ENCODE results near the gene ULK1.

The ULK1 gene

GRCh38 chr12:131856366-131857097 lies 37.9 kb upstream of the ULK1 start:
- Mint-ChIP-seq H3K36me3 (no peaks in the 10 kb centered on the region), H3K4me3 (no peak overlapping the region), H3K4me1 (peaks cover 10% of the 10 kb centered on the region), H3K27me3 (peaks cover 38% of the 10 kb centered on the region), H3K9me3 (no peaks in the 10 kb centered on the region), H3K27ac (no peak overlapping the region)
- DNase-seq (ENCODE audit: low spot score in 2 of 2) (no peak), ATAC-seq (ENCODE audit: low read depth) (no peak)

GRCh38 chr12:131857908-131858850 lies 36.2 kb upstream of the ULK1 start:
- no peak for DNase-seq (ENCODE audit: low spot score in 2 of 2)

DNA sequence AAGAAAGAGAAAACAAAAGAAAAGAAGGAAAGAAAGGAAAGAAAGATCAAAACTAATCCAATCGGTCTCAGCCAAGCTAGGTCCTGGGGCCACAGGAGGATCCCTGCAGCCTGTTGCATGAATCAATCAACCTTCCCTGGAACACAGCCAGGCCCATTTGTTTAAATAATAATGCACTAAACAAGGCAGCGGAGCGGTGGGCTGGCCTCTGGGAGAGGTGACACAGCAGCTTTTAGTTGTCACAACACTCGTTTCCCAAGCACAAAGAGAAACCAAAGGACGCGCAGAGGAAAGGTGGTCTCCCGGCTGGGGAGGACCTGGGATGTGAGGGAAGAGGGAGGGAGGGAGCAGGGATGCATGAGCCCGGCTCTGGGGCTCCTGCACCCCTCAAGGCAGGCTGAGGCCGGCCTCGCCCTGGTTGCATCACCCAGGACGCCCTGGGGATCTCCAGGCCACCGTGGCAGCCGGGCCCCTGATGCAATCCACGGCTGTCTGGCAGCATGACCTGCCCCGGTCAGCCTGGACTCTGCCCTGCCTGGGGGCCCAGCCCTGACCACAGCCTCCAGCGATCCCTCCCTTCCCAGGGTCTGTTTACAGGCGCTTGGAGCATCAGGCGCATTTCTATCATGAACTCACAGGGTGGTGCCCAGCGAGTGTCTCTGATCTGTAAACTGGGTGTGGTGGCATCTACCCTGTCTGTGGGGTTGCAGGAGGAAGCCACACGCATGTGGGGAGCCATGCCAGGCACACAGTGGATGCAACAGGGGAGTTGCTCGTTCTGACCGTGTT lies 33.8 kb upstream of the ULK1 start:
- H3K4me3 Mint-ChIP-seq: no peak overlapping the region
- H3K9me3 Mint-ChIP-seq: no peaks in the 10 kb centered on the region
- DNase-seq (ENCODE audit: low spot score in 2 of 2): no peak
- H3K4me1 Mint-ChIP-seq: peaks cover 10% of the 10 kb centered on the region
- no peak overlapping the region for H3K27ac Mint-ChIP-seq
- ATAC-seq (ENCODE audit: low read depth): no peak
- no peaks in the 10 kb centered on the region for H3K36me3 Mint-ChIP-seq
- peaks cover 26% of the 10 kb centered on the region for H3K27me3 Mint-ChIP-seq

More at GRCh38 chr12:131857908-131858850, 36.2 kb upstream of the ULK1 start:
- no peak for ATAC-seq (ENCODE audit: low read depth)
- no peaks in the 10 kb centered on the region for H3K36me3 Mint-ChIP-seq
- H3K4me1 Mint-ChIP-seq: peaks cover 10% of the 10 kb centered on the region
- H3K27me3 Mint-ChIP-seq: peaks cover 30% of the 10 kb centered on the region
- no peak overlapping the region for H3K4me3 Mint-ChIP-seq
- H3K9me3 Mint-ChIP-seq: no peaks in the 10 kb centered on the region
- H3K27ac Mint-ChIP-seq: no peak overlapping the region

- Mint-ChIP-seq H3K4me3 (no peak overlapping the region), H3K36me3 (no peaks in the 10 kb centered on the region), H3K27me3 (peaks cover 21% of the 10 kb centered on the region), H3K4me1 (peaks cover 6% of the 10 kb centered on the region), H3K9me3 (no peaks in the 10 kb centered on the region), H3K27ac (no peak overlapping the region)
- no peak for ATAC-seq (ENCODE audit: low read depth)
- no peak for DNase-seq (ENCODE audit: low spot score in 2 of 2)
These were observed 33.0 kb upstream of the ULK1 start for GRCh38 chr12:131861261-131862083.

- no peak overlapping the region for H3K27ac Mint-ChIP-seq
- no peaks in the 10 kb centered on the region for H3K36me3 Mint-ChIP-seq
- no peak overlapping the region for H3K4me3 Mint-ChIP-seq
- H3K4me1 Mint-ChIP-seq: peaks cover 4% of the 10 kb centered on the region
- H3K9me3 Mint-ChIP-seq: no peaks in the 10 kb centered on the region
- DNase-seq (ENCODE audit: low spot score in 2 of 2) (no peak), ATAC-seq (ENCODE audit: low read depth) (no peak)
- H3K27me3 Mint-ChIP-seq: peaks cover 18% of the 10 kb centered on the region
These were observed 32.4 kb upstream of the ULK1 start for GRCh38 chr12:131862084-131862441.

GRCh38 chr12:131862600-131862993 lies 31.8 kb upstream of the ULK1 start:
- Mint-ChIP-seq H3K4me1 (peaks cover 4% of the 10 kb centered on the region), H3K36me3 (no peaks in the 10 kb centered on the region), H3K9me3 (no peaks in the 10 kb centered on the region), H3K4me3 (no peak overlapping the region), H3K27me3 (peaks cover 15% of the 10 kb centered on the region), H3K27ac (no peak overlapping the region)
- DNase-seq (ENCODE audit: low spot score in 2 of 2) (no peak), ATAC-seq (ENCODE audit: low read depth) (no peak)

- H3K4me3 Mint-ChIP-seq: no peak overlapping the region
- no peaks in the 10 kb centered on the region for H3K36me3 Mint-ChIP-seq
- ATAC-seq (ENCODE audit: low read depth): no peak
- no peaks in the 10 kb centered on the region for H3K9me3 Mint-ChIP-seq
- peaks cover 11% of the 10 kb centered on the region for H3K27me3 Mint-ChIP-seq
- DNase-seq (ENCODE audit: low spot score in 2 of 2): no peak
- H3K4me1 Mint-ChIP-seq: peaks cover 4% of the 10 kb centered on the region
- no peak overlapping the region for H3K27ac Mint-ChIP-seq
These were observed 31.3 kb upstream of the ULK1 start for GRCh38 chr12:131862994-131863710.

DNA sequence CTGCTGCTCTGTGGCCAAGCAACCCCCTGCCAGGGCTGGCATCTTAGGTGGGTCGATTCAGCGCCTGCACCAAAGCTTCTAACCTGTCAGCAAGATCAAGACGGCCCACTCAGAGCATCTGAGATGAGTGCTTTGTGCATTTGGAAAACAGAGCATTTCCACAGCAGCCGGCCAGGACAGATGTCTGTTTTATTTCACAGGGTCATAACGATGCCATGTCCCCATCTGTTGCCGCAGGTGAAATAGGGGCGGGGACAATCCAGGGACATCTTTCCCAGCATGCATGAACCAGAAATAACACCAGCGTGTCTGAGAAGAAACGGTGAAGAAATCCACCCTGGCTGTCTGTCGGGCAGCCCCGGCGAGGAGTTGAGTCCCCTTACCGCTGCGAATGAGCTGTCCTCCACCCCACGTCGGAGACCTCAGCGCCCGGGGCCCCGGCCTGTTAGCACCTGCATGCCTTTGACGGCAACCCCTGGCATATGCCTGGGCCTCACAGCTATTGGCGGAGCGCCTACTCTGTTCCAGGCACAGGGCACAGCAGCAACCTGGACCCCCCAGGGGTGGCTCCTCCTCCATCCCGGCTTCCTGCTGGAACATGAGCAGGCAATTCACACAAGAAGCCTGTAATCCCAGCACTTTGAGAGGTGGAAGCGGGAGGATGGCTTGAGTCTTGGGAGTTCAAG lies 30.6 kb upstream of the ULK1 start:
- ATAC-seq (ENCODE audit: low read depth): no peak
- no peak overlapping the region for H3K4me3 Mint-ChIP-seq
- H3K4me1 Mint-ChIP-seq: peaks cover 4% of the 10 kb centered on the region
- H3K9me3 Mint-ChIP-seq: no peaks in the 10 kb centered on the region
- H3K27ac Mint-ChIP-seq: no peak overlapping the region
- peaks cover 5% of the 10 kb centered on the region for H3K27me3 Mint-ChIP-seq
- H3K36me3 Mint-ChIP-seq: no peaks in the 10 kb centered on the region
- no peak for DNase-seq (ENCODE audit: low spot score in 2 of 2)

DNA sequence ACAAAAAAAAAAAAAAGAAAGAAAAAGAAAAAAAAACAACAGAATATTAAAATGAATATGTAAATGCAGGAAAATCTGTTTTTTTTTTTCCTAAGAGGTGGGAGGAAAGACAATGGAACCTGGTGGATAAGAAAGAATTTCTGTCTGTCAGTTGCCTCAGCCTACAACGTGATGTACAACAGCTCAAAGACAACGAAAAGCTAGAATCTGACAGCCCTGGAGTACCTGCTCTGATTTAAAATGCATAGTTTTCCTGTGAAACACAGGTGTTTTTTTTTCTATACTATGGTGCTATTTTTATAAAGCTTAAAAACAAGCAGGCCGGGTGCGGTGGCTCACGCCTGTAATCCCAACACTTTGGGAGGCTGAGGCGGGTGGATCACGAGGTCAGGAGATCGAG lies 30.0 kb upstream of the ULK1 start:
- DNase-seq (ENCODE audit: low spot score in 2 of 2): no peak
- peaks cover 4% of the 10 kb centered on the region for H3K4me1 Mint-ChIP-seq
- H3K9me3 Mint-ChIP-seq: no peaks in the 10 kb centered on the region
- H3K36me3 Mint-ChIP-seq: no peaks in the 10 kb centered on the region
- no peak overlapping the region for H3K27ac Mint-ChIP-seq
- H3K4me3 Mint-ChIP-seq: no peak overlapping the region
- peaks cover 5% of the 10 kb centered on the region for H3K27me3 Mint-ChIP-seq
- ATAC-seq (ENCODE audit: low read depth): no peak

DNA sequence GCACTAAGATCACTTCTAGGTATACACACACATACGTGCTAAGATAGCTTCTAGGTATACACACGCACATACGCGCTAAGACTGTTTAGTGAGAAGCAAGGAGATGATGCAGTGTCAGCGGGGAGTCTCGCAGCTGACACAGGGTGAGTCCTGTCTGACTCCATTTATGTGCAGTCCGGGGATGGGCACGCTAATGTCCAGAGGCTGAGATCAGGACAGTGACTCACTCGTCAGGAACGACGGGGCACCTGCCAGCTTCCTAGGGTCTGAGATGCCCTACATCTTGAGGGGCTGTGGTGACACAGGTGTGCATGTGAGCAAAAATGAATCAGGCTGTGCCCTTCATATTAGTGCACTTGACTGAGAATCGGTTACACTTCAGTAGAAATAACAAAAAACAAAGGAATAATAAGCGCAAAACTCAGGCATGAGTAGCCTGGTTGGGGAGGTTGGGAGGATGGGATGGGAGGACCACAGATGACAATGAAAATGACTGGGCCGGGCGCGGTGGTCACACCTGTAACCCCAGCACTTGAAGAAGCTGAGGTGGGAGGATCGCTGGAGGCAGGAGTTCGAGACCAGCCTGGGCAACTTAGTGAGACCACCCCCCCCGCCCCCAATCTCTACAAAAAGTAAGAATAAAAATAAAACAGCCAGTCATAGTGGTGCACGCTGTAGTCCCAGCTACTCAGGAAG lies 29.1 kb upstream of the ULK1 start:
- Mint-ChIP-seq H3K27me3 (peaks cover 5% of the 10 kb centered on the region), H3K27ac (no peak overlapping the region), H3K4me1 (peaks cover 4% of the 10 kb centered on the region), H3K36me3 (no peaks in the 10 kb centered on the region), H3K9me3 (no peaks in the 10 kb centered on the region), H3K4me3 (no peak overlapping the region)
- DNase-seq (ENCODE audit: low spot score in 2 of 2): no peak
- no peak for ATAC-seq (ENCODE audit: low read depth)

- Mint-ChIP-seq H3K4me1 (no peaks in the 10 kb centered on the region), H3K9me3 (no peaks in the 10 kb centered on the region), H3K4me3 (no peak overlapping the region), H3K27ac (no peak overlapping the region), H3K36me3 (no peaks in the 10 kb centered on the region), H3K27me3 (peaks cover 6% of the 10 kb centered on the region)
- no peak for DNase-seq (ENCODE audit: low spot score in 2 of 2)
- no peak for ATAC-seq (ENCODE audit: low read depth)
These were observed 27.0 kb upstream of the ULK1 start for GRCh38 chr12:131867471-131867870.

All from memory B cell (primary cell).